Measurements from ENCODE around the gene ZNF260.

The ZNF260 gene

GRCh38 chr19:36489118-36489919, 38.8 kb downstream of the ZNF260 start, which contains the start of gene ZNF566:
ZNF566 (minus strand) TSS chr19:36489561; CDS start chr19:36476557, 13,004 bp downstream.
- peak; percentile 96 for DNase-seq

DNA sequence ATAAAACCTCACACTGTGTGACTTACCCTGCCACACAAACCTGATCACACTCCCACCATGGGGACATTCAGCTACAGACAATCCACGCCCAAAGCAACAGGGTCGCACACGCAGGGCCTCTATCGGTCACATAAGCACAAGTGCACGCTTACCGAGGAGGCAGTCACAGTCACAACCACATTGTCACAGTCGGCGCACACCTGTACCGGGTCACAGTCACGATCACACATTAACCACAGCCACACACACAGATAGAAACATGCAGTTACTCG, 39.3 kb downstream of the ZNF260 start:
- peak; percentile 47 for DNase-seq

- no peak for DNase-seq
Observed at GRCh38 chr19:36488118-36488845, 39.8 kb downstream of the ZNF260 start.

- DNase-seq = no peak
Observed at GRCh38 chr19:36483653-36484052, 44.4 kb downstream of the ZNF260 start.

- DNase-seq = no peak
Observed at GRCh38 chr19:36482876-36483275, 45.2 kb downstream of the ZNF260 start.
